Endothelial cell of umbilical vein (primary cell): ENCODE measurements around the gene EDEM3. TPM values are rescaled to one million over a fixed set of nuclear protein-coding genes. Genes with fewer than 3 reads are reported as not detected.

ENCODE experiments used
- BruUV-seq: library from RNA; stranded (reverse); fragments of 400-500 nt; replicated peaks from 2 replicates; lab custom pipeline; 2021; lab: Mats Ljungman, UMichigan
- CTCF ChIA-PET: fragments of 300-600, 350-600 bp; sonication (Branson Sonifier 250); formaldehyde crosslinking; loops from one replicate; lab custom pipeline; 2021; ENCODE audit warnings: antibody characterized with exemption, inconsistent platforms; lab: Charles Lee
- POLR2A ChIA-PET: fragments of 300-600, 350-600 bp; sonication (Branson Sonifier 250); formaldehyde crosslinking; loops from one replicate; lab custom pipeline; 2021; ENCODE audit warnings: antibody characterized with exemption, inconsistent platforms; lab: Charles Lee
- DNase-seq: peaks from one replicate; pipeline ENCODE4 v3.0.0-alpha.2; 2011; ENCODE audit warnings: low read depth, low spot score
- FAIRE-seq: peaks from 2 replicates; lab custom pipeline; 2011; peaks lifted over from hg19 to GRCh38; lab: Jason Lieb, UNC
- H2AFZ ChIP-seq: 2 replicates; pipeline ENCODE4 v1.6.0; 2012; ENCODE audit warnings: low read depth, low read length, control low read depth, inconsistent platforms
- H3K27ac ChIP-seq: 2 replicates; pipeline ENCODE4 v1.5.1; 2011; ENCODE audit warnings: low read depth, mild to moderate bottlenecking, control low read depth, low read length, moderate library complexity; ENCODE audit not compliant: insufficient read depth
- H3K27me3 ChIP-seq, 2 experiments: 2 replicates each; pipeline versions ENCODE4 v1.6.0 to v1.6.1; 2011; ENCODE audit warnings: low read length in 2 of 2, mixed read lengths in 1 of 2; ENCODE audit not compliant: control insufficient read depth in 2 of 2, insufficient read depth in 2 of 2
- H3K36me3 ChIP-seq, 2 experiments: 2 replicates in 1 of 2; 3 replicates in 1 of 2; pipeline ENCODE4 v1.5.1; 2011; ENCODE audit warnings: low read length in 2 of 2, mild to moderate bottlenecking in 1 of 2, moderate library complexity in 1 of 2; ENCODE audit not compliant: control insufficient read depth in 2 of 2, insufficient read depth in 2 of 2; ENCODE audit errors: extremely low read depth in 1 of 2
- H3K4me1 ChIP-seq: 3 replicates; pipeline ENCODE4 v1.5.1; 2011; ENCODE audit warnings: mild to moderate bottlenecking, low read length; ENCODE audit not compliant: control insufficient read depth, insufficient read depth; ENCODE audit errors: extremely low read depth
- H3K4me2 ChIP-seq: 2 replicates; pipeline ENCODE4 v1.6.1; 2011; ENCODE audit warnings: low read length, control low read depth, mixed read lengths; ENCODE audit not compliant: insufficient read depth
- H3K4me3 ChIP-seq, 3 experiments: fragments of 200-600 bp in 1 of 3; sonication (generic), shearing (Covaris generic) in 1 of 3; replicated peaks in 1 of 3; 2 replicates each; pipeline ENCODE4 v1.5.1; 2011 to 2016; ENCODE audit warnings: control low read depth in 3 of 3, low read length in 3 of 3, mild to moderate bottlenecking in 2 of 3, inconsistent platforms in 1 of 3, low read depth in 1 of 3, moderate library complexity in 1 of 3; ENCODE audit not compliant: insufficient read depth in 1 of 3
- H3K79me2 ChIP-seq: 2 replicates; pipeline ENCODE4 v1.6.0; 2012; ENCODE audit warnings: low read length, inconsistent platforms; ENCODE audit not compliant: control insufficient read depth, insufficient read depth
- H3K9ac ChIP-seq: replicated peaks from 2 replicates; pipeline ENCODE3; 2011; ENCODE audit warnings: low read length, control low read depth; ENCODE audit not compliant: insufficient read depth; ENCODE audit errors: extremely low read depth
- H3K9me1 ChIP-seq: replicated peaks from 3 replicates; pipeline ENCODE4 v1.6.0; 2011; ENCODE audit warnings: mild to moderate bottlenecking, low read length; ENCODE audit not compliant: control insufficient read depth, insufficient read depth; ENCODE audit errors: extremely low read depth
- H3K9me3 ChIP-seq: replicated peaks from 2 replicates; pipeline ENCODE4 v1.5.1; 2012; ENCODE audit warnings: low read length, inconsistent platforms; ENCODE audit not compliant: control insufficient read depth, insufficient read depth
- H4K20me1 ChIP-seq: replicated peaks from 2 replicates; pipeline ENCODE3; 2011; ENCODE audit warnings: mild to moderate bottlenecking, low read length; ENCODE audit not compliant: control insufficient read depth, insufficient read depth; ENCODE audit errors: extremely low read depth
- CTCF ChIP-seq, 2 donors: IDR thresholded peaks; 1 replicate in 1 of 2; 2 replicates in 1 of 2; pipeline ENCODE4 v1.5.1; 2011; ENCODE audit warnings: low read length in 2 of 2, mild to moderate bottlenecking in 2 of 2, moderate library complexity in 2 of 2, control low read depth in 1 of 2, inconsistent platforms in 1 of 2, low read depth in 1 of 2; ENCODE audit not compliant: insufficient read depth in 1 of 2; ENCODE audit errors: extremely low read depth in 1 of 2
- EZH2 ChIP-seq: IDR thresholded peaks from 2 replicates; pipeline ENCODE4 v1.6.1; 2012; ENCODE audit warnings: borderline replicate concordance, low read depth, mild to moderate bottlenecking, moderate library complexity, low read length, inconsistent platforms; ENCODE audit not compliant: severe bottlenecking
- FOS ChIP-seq: IDR thresholded peaks from 2 replicates; pipeline ENCODE4 v1.6.1; 2011; ENCODE audit warnings: mild to moderate bottlenecking, low read length, moderate library complexity, borderline replicate concordance; ENCODE audit not compliant: insufficient read depth
- GATA2 ChIP-seq: IDR thresholded peaks from 2 replicates; pipeline ENCODE4 v1.7.0; 2011; ENCODE audit warnings: low read depth, mild to moderate bottlenecking, moderate library complexity, mixed read lengths, low read length; ENCODE audit not compliant: insufficient read length, insufficient read depth
- MAX ChIP-seq: IDR thresholded peaks from 2 replicates; pipeline ENCODE4 v1.6.1; 2011; ENCODE audit not compliant: insufficient read depth, insufficient read length
- MYC ChIP-seq: IDR thresholded peaks from one replicate; pipeline ENCODE4 v1.6.1; 2011; ENCODE audit warnings: mild to moderate bottlenecking, low read depth, low read length
- POLR2A ChIP-seq: IDR thresholded peaks from 2 replicates; pipeline ENCODE4 v1.6.1; 2012; ENCODE audit warnings: low read depth, mild to moderate bottlenecking, control low read depth, low read length
- POLR2AphosphoS5 ChIP-seq: IDR thresholded peaks from 2 replicates; pipeline ENCODE4 v1.6.1; 2012; ENCODE audit warnings: low read depth, mild to moderate bottlenecking, control low read depth, low read length, moderate library complexity; ENCODE audit not compliant: insufficient read depth
- dilution Hi-C: fragments of 300-500 bp; cut with MboI; formaldehyde crosslinking; loops from one replicate; pipeline ENCODE4 v1.15.0; 2019; ENCODE audit warnings: low sequenced_read_pairs; ENCODE audit not compliant: extremely low pct_ligation_motif_present
- intact Hi-C: fragments of 100-400 bp; cut with micrococcal nuclease; formaldehyde crosslinking; loops from one replicate; pipeline ENCODE4 v1.10.0; 2022
- polyA plus RNA-seq, 4 experiments: library from polyadenylated mRNA; depleted of rRNA in 3 of 4; stranded (reverse) in 3 of 4; unstranded in 1 of 4; fragments of >200 nt; gene quantifications; 2 replicates each; pipeline versions ENCODE4 v1.2.1 to v1.2.3, GENCODE V29; 2011 to 2012; ENCODE audit warnings: missing spikeins in 1 of 4
- total RNA-seq: library from RNA; stranded (reverse); gene quantifications from 2 replicates; pipeline ENCODE4 v1.2.3, GENCODE V29; 2021

EDEM3 gene
- total and polyA plus RNA-seq, 2 donors (not counting 3 experiments of a cell fraction or from before 2014, with no cell fraction given), result 6.6 to 26.3 TPM

- Histone ChIP-seq H3K27ac (no peak overlapping the region), H3K9ac (no peak overlapping the region), H3K9me1 (no peaks in the 10 kb centered on the region), H3K4me3 (peak overlapping the region in 1 of 3 experiments; percentile 6), H3K79me2 (no peaks in the 10 kb centered on the region), H3K36me3 (no peaks in the 10 kb centered on the region), H3K27me3 (peaks cover 2 to 7% of the 10 kb centered on the region in 2 experiments), H3K9me3 (no peaks in the 10 kb centered on the region), H3K4me1 (no peaks in the 10 kb centered on the region), H4K20me1 (no peaks in the 10 kb centered on the region), H2AFZ (peak overlapping the region; percentile 85), H3K4me2 (peak overlapping the region; percentile 7)
- ChIA-PET CTCF (interaction anchor here (0.6 to 2.8 kb wide), 82 partner anchors 8 to 1010 kb away, joined by 3 to 72 read pairs (median 4); partner anchors contain the start of gene C1orf21), POLR2A (no interaction called here)
- BruUV-seq, result no TSS peak
- DNase-seq (peak; percentile 56), FAIRE-seq (no peak)
- intact Hi-C loops, result loop anchor here (1.0 to 10.0 kb wide), 7 partner anchors 102 to 1029 kb away; partner anchors contain the start of genes ARPC5 and C1orf21
- TF ChIP-seq CTCF (IDR thresholded peaks at IDR 0.05; ENCODE audit: extremely low read depth in 1 of 2, insufficient read depth in 1 of 2, low read depth in 1 of 2, low read length in 2 of 2) (peak; percentile 89 to 97), GATA2 (no peak)
- dilution Hi-C loops, result no loop called here
Observed at GRCh38 chr1:184664042-184664660, 90.5 kb downstream of the EDEM3 start.

GRCh38 chr1:184661801-184662200, 92.9 kb downstream of the EDEM3 start:
- ChIA-PET POLR2A (no interaction called here), CTCF (interaction anchor here (1.0 to 1.7 kb wide), 4 partner anchors 8 to 419 kb away, joined by 3 to 7 read pairs (median 4); no protein-coding TSS in a partner anchor)
- dilution Hi-C loops, result no loop called here
- BruUV-seq, result no TSS peak
- Histone ChIP-seq H3K9me3 (no peaks in the 10 kb centered on the region), H4K20me1 (no peaks in the 10 kb centered on the region), H3K4me1 (no peaks in the 10 kb centered on the region), H2AFZ (no peak overlapping the region), H3K4me3 (no peak overlapping the region), H3K79me2 (no peaks in the 10 kb centered on the region), H3K27me3 (peaks cover 0 to 7% of the 10 kb centered on the region in 2 experiments), H3K9ac (no peak overlapping the region), H3K36me3 (no peaks in the 10 kb centered on the region), H3K27ac (no peak overlapping the region), H3K9me1 (no peaks in the 10 kb centered on the region), H3K4me2 (no peak overlapping the region)
- FAIRE-seq (no peak), DNase-seq (no peak)
- intact Hi-C loops, result loop anchor here (5.0 to 10.0 kb wide), 4 partner anchors 100 to 1027 kb away; partner anchors contain the start of genes ARPC5 and C1orf21
- TF ChIP-seq POLR2A (no peak), FOS (no peak), MAX (no peak), EZH2 (no peak), POLR2AphosphoS5 (no peak), MYC (no peak)
